Ishikawa (cell line): ENCODE results near the gene ASCC1.

Experiments used
- EGR1 ChIP-seq: IDR thresholded peaks from 2 replicates; pipeline ENCODE4 v1.6.1; 2012
- EP300 ChIP-seq: IDR thresholded peaks from 2 replicates; pipeline ENCODE4 v1.6.1; 2012; ENCODE audit warnings: borderline replicate concordance
- FOXM1 ChIP-seq: IDR thresholded peaks from 2 replicates; pipeline ENCODE4 v1.6.1; 2012; ENCODE audit warnings: low read depth, borderline replicate concordance
- NFIC ChIP-seq: IDR thresholded peaks from 2 replicates; pipeline ENCODE4 v1.6.1; 2012
- RAD21 ChIP-seq: IDR thresholded peaks from 2 replicates; pipeline ENCODE4 v1.6.1; 2012; ENCODE audit warnings: low read depth
- TCF12 ChIP-seq: IDR thresholded peaks from 2 replicates; pipeline ENCODE4 v1.6.1; 2012; ENCODE audit warnings: low read depth
- YY1 ChIP-seq: IDR thresholded peaks from 2 replicates; pipeline ENCODE4 v1.6.1; 2012; ENCODE audit warnings: low read depth
- ZBTB7A ChIP-seq: IDR thresholded peaks from 2 replicates; pipeline ENCODE4 v1.6.1; 2012; ENCODE audit warnings: low read depth
- TF ChIP-seq, protein P1 (sequence below): IDR thresholded peaks from 2 replicates; pipeline ENCODE4 v1.6.1; 2012
- TF ChIP-seq, protein P2 (sequence below): IDR thresholded peaks from 2 replicates; pipeline ENCODE4 v1.6.1; 2012; ENCODE audit warnings: low read depth, mild to moderate bottlenecking

DNA sequence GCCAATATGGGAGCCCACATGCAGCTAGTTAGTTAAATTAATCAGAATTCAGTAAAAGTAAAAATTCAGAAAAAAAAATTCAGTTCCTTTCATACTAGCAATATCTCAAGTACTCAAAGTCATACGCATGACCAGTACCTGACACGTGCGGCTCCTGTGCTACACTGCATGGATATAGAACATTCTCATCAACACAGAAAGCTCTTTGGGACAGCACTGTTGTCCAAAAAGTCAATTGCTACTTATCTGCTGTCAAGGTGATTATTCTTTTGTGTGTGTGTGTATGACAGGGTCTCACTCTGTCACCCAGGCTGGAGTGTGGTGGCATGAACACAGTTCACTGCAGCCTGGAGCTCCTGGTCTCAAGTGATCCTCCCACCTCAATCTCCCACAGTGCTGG is 15.2 kb downstream of the ASCC1 start:
- no peak for TF ChIP-seq EP300
- no peak for TF ChIP-seq TCF12
- no peak for TF ChIP-seq RAD21
- TF ChIP-seq FOXM1, result no peak
- no peak for TF ChIP-seq ZBTB7A
- TF ChIP-seq NFIC, result no peak
- no peak for TF ChIP-seq YY1
- TF ChIP-seq, protein P1, sequence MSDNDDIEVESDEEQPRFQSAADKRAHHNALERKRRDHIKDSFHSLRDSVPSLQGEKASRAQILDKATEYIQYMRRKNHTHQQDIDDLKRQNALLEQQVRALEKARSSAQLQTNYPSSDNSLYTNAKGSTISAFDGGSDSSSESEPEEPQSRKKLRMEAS, result no peak
- TF ChIP-seq EGR1, result no peak
- TF ChIP-seq, protein P2, sequence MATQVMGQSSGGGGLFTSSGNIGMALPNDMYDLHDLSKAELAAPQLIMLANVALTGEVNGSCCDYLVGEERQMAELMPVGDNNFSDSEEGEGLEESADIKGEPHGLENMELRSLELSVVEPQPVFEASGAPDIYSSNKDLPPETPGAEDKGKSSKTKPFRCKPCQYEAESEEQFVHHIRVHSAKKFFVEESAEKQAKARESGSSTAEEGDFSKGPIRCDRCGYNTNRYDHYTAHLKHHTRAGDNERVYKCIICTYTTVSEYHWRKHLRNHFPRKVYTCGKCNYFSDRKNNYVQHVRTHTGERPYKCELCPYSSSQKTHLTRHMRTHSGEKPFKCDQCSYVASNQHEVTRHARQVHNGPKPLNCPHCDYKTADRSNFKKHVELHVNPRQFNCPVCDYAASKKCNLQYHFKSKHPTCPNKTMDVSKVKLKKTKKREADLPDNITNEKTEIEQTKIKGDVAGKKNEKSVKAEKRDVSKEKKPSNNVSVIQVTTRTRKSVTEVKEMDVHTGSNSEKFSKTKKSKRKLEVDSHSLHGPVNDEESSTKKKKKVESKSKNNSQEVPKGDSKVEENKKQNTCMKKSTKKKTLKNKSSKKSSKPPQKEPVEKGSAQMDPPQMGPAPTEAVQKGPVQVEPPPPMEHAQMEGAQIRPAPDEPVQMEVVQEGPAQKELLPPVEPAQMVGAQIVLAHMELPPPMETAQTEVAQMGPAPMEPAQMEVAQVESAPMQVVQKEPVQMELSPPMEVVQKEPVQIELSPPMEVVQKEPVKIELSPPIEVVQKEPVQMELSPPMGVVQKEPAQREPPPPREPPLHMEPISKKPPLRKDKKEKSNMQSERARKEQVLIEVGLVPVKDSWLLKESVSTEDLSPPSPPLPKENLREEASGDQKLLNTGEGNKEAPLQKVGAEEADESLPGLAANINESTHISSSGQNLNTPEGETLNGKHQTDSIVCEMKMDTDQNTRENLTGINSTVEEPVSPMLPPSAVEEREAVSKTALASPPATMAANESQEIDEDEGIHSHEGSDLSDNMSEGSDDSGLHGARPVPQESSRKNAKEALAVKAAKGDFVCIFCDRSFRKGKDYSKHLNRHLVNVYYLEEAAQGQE, result no peak
